HG03196 (cell line): ENCODE data around the gene MED12L.

Source experiments
- ATAC-seq: cut with Tn5 transposase; IDR thresholded peaks from one replicate; pipeline ENCODE4 v1.9.1; 2021; ENCODE audit not compliant: unreplicated experiment

The MED12L gene

DNA sequence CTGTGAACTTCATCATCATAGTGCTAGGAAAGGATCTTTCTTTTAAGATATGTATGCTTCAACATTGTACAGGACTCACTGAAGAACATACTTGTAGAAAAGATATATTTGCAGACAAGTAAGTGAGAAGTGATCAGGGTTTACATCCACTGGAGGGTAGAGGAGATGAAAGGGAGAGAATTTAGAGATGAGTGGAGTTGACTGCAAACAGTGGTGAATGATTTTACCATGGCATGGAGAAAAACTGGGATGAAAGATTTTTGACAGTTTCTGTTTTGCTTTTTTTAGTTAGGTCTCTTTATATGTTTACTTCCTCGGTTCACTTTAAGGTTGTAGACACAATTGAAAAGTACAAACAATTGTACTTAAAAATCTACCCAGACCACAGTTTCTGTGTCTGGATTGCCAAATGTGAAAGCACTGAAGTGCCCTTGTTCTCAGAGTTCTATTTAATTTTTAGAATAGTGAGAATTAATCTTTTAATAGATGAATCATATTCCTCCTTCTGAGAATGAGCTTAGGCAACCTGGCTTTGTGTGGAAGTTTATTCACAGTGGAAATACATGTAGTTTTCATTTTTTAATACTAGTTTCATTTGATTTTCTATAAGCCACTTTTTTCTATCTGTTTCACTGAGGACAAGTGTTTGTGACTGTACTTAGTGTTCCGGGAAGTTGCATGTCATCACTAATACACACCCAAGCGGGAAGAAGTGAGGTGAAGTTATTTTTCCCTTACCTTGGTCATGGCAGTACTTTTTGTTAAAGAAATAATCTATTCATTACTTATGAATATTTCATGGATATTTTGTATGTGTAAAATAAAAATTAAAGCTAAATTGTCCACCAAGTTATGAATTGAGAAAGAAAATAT is 119.3 kb downstream of the MED12L start:
- ATAC-seq = no peak

DNA sequence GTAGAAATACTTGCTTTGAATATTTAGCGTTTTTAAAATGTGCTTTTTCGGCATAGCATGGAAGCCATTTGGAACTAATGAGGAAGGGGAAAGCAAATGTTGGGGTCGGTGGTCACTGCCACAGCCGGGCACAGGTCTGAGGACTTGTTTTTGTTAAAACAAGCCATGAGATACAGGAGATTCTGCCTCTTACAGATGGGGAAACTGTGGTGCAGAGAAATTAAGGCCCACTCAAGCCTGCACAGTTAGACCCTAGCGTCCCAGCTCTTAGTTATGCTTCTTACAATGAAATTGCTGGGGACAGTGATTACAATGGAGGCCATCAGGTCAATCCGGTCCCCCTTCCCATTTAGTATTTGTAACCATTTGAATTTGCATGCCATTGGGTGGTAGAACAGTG is 120.0 kb downstream of the MED12L start:
- ATAC-seq = no peak

DNA sequence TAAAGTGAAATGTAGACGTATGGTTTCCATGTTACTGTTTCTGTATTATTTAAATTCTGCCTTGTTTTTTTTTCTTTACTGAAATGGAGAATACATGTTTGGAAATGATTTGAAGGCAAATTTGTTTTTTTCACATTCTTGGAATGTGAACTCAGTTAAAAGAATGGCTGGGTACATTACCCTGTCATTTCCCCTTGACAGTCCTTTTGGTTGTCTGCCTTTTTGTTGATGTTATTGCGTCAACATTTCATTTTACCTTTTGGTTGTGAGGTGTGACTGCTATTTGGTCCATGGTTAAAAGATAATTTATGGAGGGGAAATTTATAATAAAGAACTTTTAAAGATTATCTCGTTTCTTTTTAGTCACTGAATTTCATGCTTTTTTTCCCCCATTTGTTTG is 120.7 kb downstream of the MED12L start:
- no peak for ATAC-seq

DNA sequence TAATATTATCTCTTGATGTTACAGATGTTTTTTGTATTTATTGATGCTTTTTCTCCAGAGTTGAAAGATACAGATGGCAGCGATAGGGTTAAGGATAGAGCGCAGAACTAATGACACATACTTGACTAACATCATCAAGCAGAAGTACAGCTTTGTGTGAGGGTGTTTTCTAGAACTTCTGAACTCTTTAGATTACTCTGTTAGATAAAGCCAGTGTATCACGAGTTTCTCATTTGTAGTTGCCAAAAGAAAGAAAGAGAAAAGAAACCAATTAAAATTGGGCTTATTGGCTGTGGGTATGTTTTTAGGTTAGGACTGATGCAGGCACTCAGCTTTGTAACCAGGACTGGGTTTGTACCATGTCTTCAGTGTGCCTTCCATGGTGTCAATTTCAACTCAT is 124.2 kb downstream of the MED12L start:
- ATAC-seq = no peak

DNA sequence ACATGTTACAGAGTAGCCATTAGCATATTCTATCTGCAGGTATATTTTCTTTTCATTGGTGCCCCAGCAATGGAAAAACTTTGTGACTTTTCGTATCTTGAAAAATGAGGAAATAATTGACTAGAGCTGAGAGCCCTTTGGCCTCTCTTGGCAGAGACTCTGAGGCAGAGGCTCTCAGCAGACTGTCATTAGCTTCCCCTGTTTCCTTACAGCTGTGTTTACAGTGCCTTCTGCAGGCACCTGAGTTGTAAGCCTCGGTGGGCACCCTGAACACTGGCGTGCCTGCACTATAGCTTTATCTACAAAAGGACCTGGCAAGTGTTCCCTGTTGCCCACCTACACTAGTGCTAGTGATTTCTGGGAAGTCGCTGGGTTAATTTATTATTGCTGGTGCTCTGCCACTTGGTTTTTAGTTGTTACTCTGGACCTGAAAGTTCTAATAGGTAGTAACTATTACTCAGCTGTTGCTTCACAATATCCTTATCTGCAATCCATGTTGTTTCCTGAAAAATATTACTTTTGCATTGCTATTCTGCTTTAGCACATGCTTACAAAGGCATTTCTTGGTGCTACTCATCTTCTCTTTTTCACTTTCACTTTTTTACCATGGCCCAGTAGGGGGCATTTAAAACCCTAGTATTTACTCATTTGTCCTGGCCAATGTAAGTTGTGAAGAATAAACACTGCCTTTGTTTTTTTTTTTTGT is 125.4 kb downstream of the MED12L start:
- ATAC-seq = peak; percentile 51

DNA sequence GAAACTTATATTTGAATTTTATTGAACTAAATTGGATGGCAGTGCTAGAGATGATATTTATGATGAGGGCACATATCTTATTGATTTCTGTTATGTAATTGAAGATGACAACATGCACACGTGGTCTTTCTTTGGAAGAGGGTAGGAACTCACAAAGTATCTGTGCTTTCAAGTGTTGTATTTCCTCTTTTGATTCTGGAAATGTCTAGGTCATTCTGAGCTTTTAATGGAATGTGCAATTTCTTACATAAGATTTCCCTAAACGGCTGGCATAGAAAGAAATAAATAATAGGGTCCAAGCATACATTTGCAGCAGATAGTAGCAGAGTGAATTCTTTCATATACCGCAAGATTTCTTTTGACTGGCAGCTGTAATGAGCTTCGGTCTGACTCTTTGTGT is 127.7 kb downstream of the MED12L start:
- no peak for ATAC-seq

DNA sequence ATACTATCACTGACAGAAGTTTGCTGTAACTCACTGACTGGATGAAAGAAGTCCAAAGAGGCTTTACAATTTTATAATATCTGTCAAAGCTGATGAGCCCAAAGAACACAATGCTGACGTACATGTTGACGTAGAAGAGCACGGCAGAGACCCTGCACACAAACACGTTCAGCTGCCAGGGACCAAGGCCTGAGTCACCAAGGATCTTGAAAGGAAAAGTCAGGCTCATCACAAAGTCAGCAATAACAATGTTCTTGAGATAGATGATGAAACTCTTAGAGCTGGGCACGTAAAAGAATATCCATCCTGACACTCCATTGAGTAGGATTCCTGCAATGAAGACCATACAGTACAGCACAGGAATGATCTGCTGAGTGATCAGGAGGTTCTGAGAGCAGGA is 128.4 kb downstream of the MED12L start:
- no peak for ATAC-seq

GRCh38 chr3:151214459-151214858 is 129.0 kb downstream of the MED12L start:
- ATAC-seq = no peak

GRCh38 chr3:151216641-151217607 is 131.5 kb downstream of the MED12L start:
- no peak for ATAC-seq

DNA sequence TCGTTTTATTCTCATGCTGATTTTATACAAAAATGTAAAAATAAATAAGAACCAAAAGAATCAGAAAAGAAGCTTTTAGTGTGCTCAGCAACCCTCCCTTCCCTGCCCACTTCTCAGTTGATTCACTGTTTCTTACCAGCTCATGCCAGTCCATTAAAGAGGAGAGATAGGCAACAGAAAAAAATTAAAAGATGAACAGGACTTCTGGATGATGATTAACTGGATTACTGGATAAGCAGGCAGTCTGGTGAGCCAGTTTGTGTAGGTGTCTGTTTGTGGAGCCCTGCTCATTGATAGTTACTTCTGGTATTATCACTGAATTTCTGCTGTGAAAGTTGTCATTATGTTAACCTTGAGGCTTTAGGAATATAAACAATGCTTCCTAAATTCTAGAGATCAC is 132.7 kb downstream of the MED12L start:
- no peak for ATAC-seq

DNA sequence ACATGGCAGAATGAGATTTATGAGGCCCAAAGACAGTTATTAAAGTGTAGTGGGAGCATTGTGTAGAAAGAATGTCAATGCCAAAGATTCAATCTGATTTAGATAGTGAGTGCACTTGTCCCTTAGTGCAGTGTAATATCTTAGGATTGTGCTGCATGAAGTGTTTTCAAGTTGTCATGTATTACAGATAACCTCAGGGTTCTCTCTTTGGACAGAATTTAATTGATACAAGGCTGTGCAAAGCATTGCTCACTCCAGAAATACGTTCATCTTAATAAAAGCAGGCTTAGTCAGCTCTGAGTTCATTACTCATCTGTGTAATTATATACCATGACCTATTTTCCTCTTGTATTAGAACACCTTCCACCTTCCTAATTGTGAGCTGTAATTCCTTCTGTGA is 133.6 kb downstream of the MED12L start:
- no peak for ATAC-seq

- no peak for ATAC-seq
Observed at GRCh38 chr3:151224268-151224866, 138.9 kb downstream of the MED12L start.

DNA sequence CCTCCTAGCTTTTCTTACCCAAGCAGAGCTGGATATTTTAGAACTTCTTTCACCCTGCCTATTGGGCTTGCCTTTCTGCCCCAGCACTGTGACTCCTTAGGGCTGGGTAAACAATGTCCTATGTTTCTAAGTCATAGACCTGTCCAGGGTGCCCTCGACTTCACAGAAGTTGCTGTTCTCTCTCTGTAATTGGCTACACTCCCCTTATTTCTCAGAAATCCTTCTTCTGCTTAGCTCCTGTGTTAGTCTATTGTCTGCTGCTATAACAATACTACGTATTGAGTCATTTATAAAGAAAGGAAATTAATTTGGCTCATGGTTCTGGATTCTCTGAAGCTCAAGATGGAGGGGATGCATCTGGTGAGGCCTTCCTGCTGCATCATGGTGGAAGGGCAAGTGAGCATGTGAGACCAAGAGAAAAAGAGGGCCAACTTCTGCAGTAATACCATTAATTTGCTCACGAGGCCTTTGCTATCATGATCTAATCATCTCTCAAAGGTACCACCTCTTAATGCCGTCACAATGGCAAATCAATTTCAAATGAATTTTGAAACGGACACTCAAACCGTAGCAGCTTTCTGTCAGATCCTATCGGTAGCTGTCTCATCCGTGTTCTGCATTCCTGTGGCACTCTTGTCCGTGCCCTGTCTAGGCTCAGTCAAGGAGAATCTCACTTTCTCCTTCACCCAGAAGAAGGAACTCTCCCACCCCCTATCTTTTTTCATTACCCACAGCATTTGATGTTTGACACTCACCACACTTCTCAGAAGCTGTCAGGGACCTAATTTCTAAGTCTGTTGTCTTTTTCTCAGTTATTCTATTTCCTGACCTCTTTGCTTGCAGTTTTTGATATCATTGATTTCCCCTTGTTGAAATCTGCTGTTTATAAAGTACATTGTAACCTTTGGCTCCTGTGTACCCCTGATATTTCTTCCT is 139.8 kb downstream of the MED12L start:
- ATAC-seq = no peak

GRCh38 chr3:151226088-151226563 is 140.7 kb downstream of the MED12L start:
- ATAC-seq = no peak

DNA sequence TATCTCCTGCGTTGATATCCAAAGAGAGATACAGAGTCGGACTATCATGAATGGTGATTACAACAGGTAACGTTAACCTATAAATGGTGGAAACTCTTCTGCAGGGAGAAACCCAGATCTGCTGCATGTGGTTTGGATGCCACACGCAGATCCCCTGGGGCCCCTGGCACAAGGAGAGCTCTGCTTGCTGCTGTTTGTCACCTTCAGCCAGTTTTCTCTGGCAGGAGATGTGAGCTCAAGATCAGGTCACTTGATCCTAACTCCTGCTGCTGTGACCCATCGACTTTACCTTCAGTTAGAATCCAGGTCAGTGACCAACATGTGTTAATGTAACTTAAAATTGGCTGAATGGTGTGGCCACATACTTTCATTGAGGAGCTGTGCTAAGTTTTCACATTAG is 141.4 kb downstream of the MED12L start:
- no peak for ATAC-seq

- peak; percentile 30 for ATAC-seq
Observed at GRCh38 chr3:151227266-151227806, 141.9 kb downstream of the MED12L start.

DNA sequence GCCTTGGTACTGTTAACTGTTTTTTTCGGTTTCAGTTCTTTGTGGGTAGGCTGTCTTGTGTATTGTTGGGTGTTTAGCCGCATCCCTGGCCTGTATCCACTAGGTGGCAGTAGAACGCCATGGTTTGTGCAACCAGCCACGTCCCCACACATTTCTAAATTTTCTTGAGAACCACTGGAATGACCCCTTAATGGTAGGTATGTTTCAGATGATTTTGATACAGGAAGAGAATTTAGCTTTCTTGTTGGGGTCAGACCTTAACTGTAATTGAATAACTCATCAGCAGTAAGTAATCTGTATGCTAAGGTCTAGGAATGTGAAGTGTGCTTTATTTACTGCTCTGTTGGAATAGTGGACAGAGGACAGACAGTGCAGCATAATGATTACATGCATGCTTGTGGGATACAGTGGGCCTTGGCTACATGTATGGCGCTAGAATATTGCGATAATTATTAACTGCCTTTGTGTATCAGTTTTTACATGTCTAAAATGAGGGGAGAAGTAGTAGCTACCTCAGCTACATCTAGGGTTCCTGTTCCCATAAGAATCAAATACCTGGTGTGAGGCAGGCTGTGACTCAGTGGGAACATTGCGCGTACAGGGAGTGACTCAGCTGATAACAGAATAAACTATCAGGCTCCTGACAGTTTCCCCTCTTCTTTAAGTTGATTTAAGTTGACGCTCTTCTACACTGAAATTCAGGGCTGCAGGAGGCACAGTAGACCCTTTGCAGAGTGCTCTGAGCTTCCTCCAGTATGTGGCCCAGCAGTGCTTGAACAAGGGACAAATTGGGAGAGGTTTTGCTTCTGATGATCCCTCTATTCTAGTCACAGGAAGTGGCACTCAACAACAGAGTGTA is 142.6 kb downstream of the MED12L start:
- ATAC-seq = peak; percentile 81

GRCh38 chr3:151228666-151229040 is 143.2 kb downstream of the MED12L start:
- ATAC-seq = peak; percentile 32
